ENCODE results near the gene BAG3. TPM values are rescaled to one million over a fixed set of nuclear protein-coding genes. Genes with fewer than 3 reads are reported as not detected.
"Not testable (repeated sequence)": the region's sequence is repeated elsewhere in the genome, so short reads cannot be mapped to it uniquely, and the experiment has no call there.

Gene BAG3
- total RNA-seq, result 100 to 1,000 TPM; 113 to 114 TPM
- long read RNA-seq, transcript BAG3-201 (4 exons, 2,571 nt), result major isoform, 63 of 107 reads
- long read RNA-seq, partial matches to known transcripts, result 36 of 107 reads
- long read RNA-seq, other reads (novel, unspliced or antisense), result 8 of 107 reads

DNA sequence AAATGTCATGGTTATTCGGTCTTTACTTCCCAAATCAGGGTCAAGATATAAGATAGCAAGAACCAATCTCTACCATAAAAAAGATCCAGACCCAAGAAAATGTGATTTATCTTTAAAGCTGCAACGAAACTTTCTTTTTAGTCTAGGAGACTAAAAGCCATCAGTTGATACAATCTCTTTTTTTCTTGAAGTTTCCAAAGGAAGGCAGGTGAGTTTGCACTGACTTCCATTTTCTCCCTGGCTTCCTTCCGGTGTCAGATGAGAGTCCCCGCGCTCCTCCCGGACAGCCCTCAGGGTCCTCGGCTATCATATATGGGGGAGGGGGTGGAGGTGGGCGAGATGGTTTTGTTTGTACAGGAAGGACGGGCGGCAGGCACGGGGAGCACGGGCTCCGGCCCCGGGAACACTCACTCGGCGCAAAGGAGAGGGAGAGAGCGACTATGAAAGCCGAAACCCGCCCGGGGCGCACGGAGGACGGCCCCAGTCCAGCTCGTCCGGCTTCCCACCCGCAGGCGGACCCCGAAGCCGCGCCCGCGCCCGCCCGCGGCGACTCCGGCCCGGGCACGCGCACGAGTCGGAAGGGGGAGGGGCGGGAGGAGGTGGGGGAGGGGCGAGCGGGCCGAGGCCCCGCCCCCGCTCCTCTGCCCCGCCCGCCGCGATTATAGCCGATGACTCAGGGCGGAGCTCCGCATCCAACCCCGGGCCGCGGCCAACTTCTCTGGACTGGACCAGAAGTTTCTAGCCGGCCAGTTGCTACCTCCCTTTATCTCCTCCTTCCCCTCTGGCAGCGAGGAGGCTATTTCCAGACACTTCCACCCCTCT, at the start of gene BAG3:
Gene BAG3, plus strand, starts transcription at position 689 of the 822 bp plus-strand sequence. CDS start 296 bp downstream, outside the sequence.
- ATAC-seq, result peak; percentile 92 to 93
- DNase-seq, result peak; percentile 98
- intact Hi-C loops (cut with DNase I), result loop anchor here in 1 of 2 donors (5.0 kb wide), 1 partner anchor 54 kb away; the partner anchor contains the start of gene TIAL1

DNA sequence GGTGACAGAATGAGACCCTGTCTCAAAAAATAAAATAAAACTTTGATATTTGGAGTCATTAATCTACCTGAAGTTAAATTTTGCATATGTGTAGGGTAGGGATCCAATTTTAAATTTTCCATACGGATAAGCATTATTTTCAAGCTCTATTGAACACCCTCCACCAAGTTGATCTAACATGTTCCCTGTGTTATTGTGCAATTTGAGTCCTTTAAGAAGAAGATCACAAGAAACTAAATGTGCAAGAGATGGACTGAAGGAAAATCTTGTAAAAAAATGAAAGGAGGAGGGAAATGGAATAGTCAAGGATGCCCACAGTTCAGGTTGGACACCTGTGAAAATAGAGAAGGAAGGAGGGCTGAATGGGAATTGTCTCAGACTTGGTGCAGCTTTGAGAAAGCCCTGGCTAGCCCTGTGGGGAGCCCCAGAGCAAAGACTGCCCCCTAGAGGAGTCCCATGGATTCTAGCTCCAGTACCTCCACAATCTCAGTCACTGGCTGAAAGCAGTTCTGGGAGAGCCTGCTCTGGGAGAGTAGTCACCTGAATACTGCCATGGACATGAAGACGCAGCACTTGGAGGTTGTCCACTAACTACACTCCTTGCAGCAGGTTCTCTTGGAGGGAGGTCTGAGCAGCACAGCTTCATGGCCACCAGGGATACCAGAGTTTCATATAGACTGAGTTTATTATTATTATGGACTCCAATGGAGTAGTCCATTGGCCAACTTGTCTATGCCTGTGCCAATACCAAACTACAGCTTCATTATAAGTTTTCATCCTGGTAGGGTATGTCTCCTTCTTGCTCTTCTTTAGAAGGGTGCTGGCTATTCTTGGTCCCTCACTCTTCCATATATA, 48.7 kb upstream of the BAG3 start:
- peak in 1 of 2 donors; percentile 24 for ATAC-seq
- DNase-seq, result no peak
- intact Hi-C loops (cut with DNase I), result loop anchor here in 1 of 2 donors (10.0 kb wide), 1 partner anchor 122 kb away; the partner anchor contains the start of gene INPP5F

- intact Hi-C loops (cut with DNase I), result loop anchor here in 1 of 2 donors (10.0 kb wide), 1 partner anchor 120 kb away; the partner anchor contains the start of gene INPP5F
- DNase-seq, result no peak
- ATAC-seq, result no peak
These were observed 46.7 kb upstream of the BAG3 start for GRCh38 chr10:119604468-119604867.

- DNase-seq (peak; percentile 51), ATAC-seq (peak; percentile 84 to 85)
- intact Hi-C loops (cut with DNase I), result loop anchor here in 1 of 2 donors (5.0 to 10.0 kb wide), 2 partner anchors 116 to 254 kb away; partner anchors contain the start of gene INPP5F
These were observed 42.6 kb upstream of the BAG3 start for GRCh38 chr10:119608316-119609155.

DNA sequence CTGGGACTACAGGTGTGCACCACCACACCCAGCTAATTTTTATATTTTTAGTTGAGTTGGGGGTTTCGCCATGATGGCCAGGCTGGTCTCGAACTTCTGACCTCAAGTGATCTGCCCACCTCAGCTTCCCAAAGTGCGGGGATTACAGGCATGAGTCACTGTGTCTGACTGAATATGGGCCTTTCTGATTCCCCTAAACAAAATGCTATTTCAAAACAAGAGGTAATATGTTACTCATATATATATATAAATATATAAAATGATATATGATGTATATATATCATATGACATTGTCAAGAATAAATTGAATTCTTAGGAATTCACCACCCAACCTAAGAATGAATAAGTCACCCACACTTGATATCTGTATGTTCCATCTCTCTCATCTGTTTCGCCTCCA, 41.7 kb upstream of the BAG3 start:
- DNase-seq (no peak), ATAC-seq (no peak)
- intact Hi-C loops (cut with DNase I), result loop anchor here in 1 of 2 donors (5.0 to 10.0 kb wide), 2 partner anchors 115 to 253 kb away; partner anchors contain the start of gene INPP5F

DNA sequence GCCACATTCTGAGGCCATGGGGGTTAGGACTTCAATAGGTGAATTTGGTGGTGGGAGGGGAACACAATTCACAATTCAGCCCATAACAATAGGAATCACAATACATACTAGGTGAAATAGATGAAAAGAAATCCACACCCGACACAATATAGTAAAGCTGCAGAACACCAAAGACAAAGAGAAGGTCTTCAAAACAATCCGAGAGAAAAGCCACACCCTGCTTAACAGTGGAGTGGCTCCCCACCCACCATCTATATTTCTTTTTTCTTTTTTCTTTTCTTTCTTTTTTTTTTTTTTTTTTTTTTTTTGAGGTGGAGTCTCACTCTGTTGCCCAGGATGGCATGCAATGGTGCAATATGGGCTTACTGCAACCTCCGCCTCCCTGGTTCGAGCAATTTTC, 39.7 kb upstream of the BAG3 start:
- ATAC-seq (no peak), DNase-seq (no peak)
- intact Hi-C loops (cut with DNase I), result loop anchor here in 1 of 2 donors (10.0 kb wide), 1 partner anchor 243 kb away; no protein-coding TSS in a partner anchor

- intact Hi-C loops (cut with DNase I), result loop anchor here in 1 of 2 donors (10.0 kb wide), 1 partner anchor 241 kb away; no protein-coding TSS in a partner anchor
- DNase-seq, result no peak
- no peak for ATAC-seq
These were observed 37.4 kb upstream of the BAG3 start for GRCh38 chr10:119613741-119614140.

DNA sequence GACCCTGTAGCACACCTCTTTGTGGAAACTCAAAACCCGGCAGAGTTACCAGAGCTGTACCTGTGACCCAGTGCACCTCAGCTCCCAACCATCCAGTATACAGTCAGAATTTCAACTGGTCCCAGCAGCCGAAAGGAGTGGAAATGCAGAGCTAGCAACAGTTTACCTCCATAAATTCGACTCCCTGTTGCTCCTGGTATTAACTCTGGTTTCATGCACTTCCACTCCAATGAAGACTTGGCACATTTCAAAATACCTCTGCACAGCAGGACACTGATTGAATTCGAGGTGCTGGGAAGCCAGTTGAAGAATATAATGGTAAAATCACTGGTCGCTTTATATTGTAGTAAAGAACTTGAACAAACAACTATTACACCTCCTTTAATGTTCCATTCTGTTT, 36.5 kb upstream of the BAG3 start:
- ATAC-seq (no peak), DNase-seq (no peak)
- intact Hi-C loops (cut with DNase I), result loop anchor here in 1 of 2 donors (10.0 kb wide), 1 partner anchor 240 kb away; no protein-coding TSS in a partner anchor

- peak in 1 of 2 donors; percentile 53 for ATAC-seq
These were observed 34.2 kb upstream of the BAG3 start for GRCh38 chr10:119616882-119617570.

GRCh38 chr10:119619215-119619614, 32.0 kb upstream of the BAG3 start:
- no peak for DNase-seq
- intact Hi-C loops (cut with DNase I), result loop anchor here in 1 of 2 donors (10.0 kb wide), 1 partner anchor 236 kb away; no protein-coding TSS in a partner anchor
- ATAC-seq, result no peak

More at GRCh38 chr10:119616882-119617570, 34.2 kb upstream of the BAG3 start:
- intact Hi-C loops (cut with DNase I), result loop anchor here in 1 of 2 donors (10.0 kb wide), 1 partner anchor 238 kb away; no protein-coding TSS in a partner anchor
- peak; percentile 38 for DNase-seq

- DNase-seq, ATAC-seq: not testable (repeated sequence)
- intact Hi-C loops (cut with DNase I), result loop anchor here in 1 of 2 donors (10.0 kb wide), 1 partner anchor 235 kb away; no protein-coding TSS in a partner anchor
These were observed 31.4 kb upstream of the BAG3 start for GRCh38 chr10:119619811-119620210.

- no peak for DNase-seq
- intact Hi-C loops (cut with DNase I), result no loop called here
- ATAC-seq, result peak in 1 of 2 donors; percentile 80
These were observed 30.7 kb upstream of the BAG3 start for GRCh38 chr10:119620241-119621077.

DNA sequence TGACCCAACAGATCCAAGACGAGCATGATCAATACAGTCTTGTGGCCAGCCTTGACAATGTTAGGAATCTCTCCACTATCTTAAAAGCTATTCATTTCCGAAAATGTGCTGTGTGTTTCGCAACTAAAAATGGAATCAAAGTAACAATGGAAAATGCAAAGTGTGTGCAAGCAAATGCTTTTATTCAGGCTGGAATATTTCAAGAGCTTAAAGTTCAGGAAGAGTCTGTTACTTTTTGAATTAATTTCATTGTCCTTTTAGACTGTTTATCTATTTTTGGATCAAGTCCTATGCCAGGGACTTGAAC, 30.1 kb upstream of the BAG3 start:
- ATAC-seq (no peak), DNase-seq (no peak)
- intact Hi-C loops (cut with DNase I), result no loop called here

GRCh38 chr10:119625570-119626280, 25.5 kb upstream of the BAG3 start:
- no peak for DNase-seq
- no peak for ATAC-seq

GRCh38 chr10:119630300-119630699, 20.9 kb upstream of the BAG3 start:
- intact Hi-C loops (cut with DNase I), result no loop called here
- ATAC-seq (no peak), DNase-seq (no peak)

More at GRCh38 chr10:119625570-119626280, 25.5 kb upstream of the BAG3 start:
- intact Hi-C loops (cut with DNase I), result no loop called here

All from left cardiac atrium (tissue), 4 donors.